CD4-positive, alpha-beta memory T cell (primary cell): ENCODE measurements around the gene SLC6A1. TPM values are rescaled to one million over a fixed set of nuclear protein-coding genes. Genes with fewer than 3 reads are reported as not detected.
"Not testable (repeated sequence)": the region's sequence is repeated elsewhere in the genome, so short reads cannot be mapped to it uniquely, and the experiment has no call there.

Source experiments
- CTCF ChIA-PET: fragments of 350-600 bp; sonication (Branson Sonifier 250); formaldehyde crosslinking; loops from one replicate; lab custom pipeline; 2021; ENCODE audit warnings: inconsistent platforms; ENCODE audit not compliant: partially characterized antibody; lab: Charles Lee
- POLR2A ChIA-PET: fragments of 350-600 bp; sonication (Branson Sonifier 250); formaldehyde crosslinking; loops from one replicate; lab custom pipeline; 2021; ENCODE audit not compliant: partially characterized antibody; lab: Charles Lee
- DNase-seq, 5 donors: peaks; one replicate each; pipeline versions ENCODE4 v3.0.0 to v3.0.0-alpha.2; 2020 to 2022; ENCODE audit warnings: mixed read lengths in 1 of 5
- H3K27ac ChIP-seq: one replicate; pipeline ENCODE4 v1.7.0; 2013; ENCODE audit warnings: low read depth, low read length
- H3K27me3 ChIP-seq: 2 replicates; pipeline ENCODE4 v1.7.0; 2013; ENCODE audit warnings: mild to moderate bottlenecking, low read length, moderate library complexity; ENCODE audit not compliant: insufficient read depth
- H3K36me3 ChIP-seq: 2 replicates; pipeline ENCODE4 v1.7.0; 2013; ENCODE audit warnings: mild to moderate bottlenecking, low read length, moderate library complexity; ENCODE audit not compliant: insufficient read depth
- H3K4me1 ChIP-seq: 2 replicates; pipeline ENCODE4 v1.7.0; 2013; ENCODE audit warnings: mild to moderate bottlenecking, low read length, moderate library complexity; ENCODE audit not compliant: insufficient read depth
- H3K4me3 ChIP-seq, 2 donors: one replicate each; pipeline ENCODE4 v1.7.0; 2013; ENCODE audit warnings: low read length in 2 of 2, mild to moderate bottlenecking in 1 of 2
- H3K9me3 ChIP-seq, 2 donors: one replicate each; pipeline ENCODE4 v1.7.0; 2013; ENCODE audit warnings: low read length in 2 of 2, control low read depth in 1 of 2; ENCODE audit not compliant: control insufficient read depth in 1 of 2
- H3K27ac Mint-ChIP-seq, 7 donors: one replicate each; pipeline ENCODE4 v1.8.0; 2020 to 2021; ENCODE audit warnings: mixed read lengths in 7 of 7, mild to moderate bottlenecking in 6 of 7, inconsistent platforms in 3 of 7, moderate library complexity in 3 of 7
- H3K27me3 Mint-ChIP-seq, 2 donors: one replicate each; pipeline ENCODE4 v1.8.0; 2020 to 2021; ENCODE audit warnings: mixed read lengths in 2 of 2
- H3K36me3 Mint-ChIP-seq, 2 donors: one replicate each; pipeline ENCODE4 v1.8.0; 2020 to 2021; ENCODE audit warnings: mixed read lengths in 2 of 2, inconsistent platforms in 1 of 2, mild to moderate bottlenecking in 1 of 2
- H3K4me1 Mint-ChIP-seq, 4 donors: one replicate each; pipeline ENCODE4 v1.8.0; 2020 to 2021; ENCODE audit warnings: mixed read lengths in 4 of 4, mild to moderate bottlenecking in 1 of 4
- H3K4me3 Mint-ChIP-seq, 8 donors: one replicate each; pipeline ENCODE4 v1.8.0; 2020 to 2021; ENCODE audit warnings: mixed read lengths in 8 of 8, mild to moderate bottlenecking in 7 of 8, moderate library complexity in 6 of 8, inconsistent platforms in 3 of 8
- H3K9me3 Mint-ChIP-seq, 8 donors: one replicate each; pipeline ENCODE4 v1.8.0; 2020 to 2021; ENCODE audit warnings: mixed read lengths in 8 of 8, mild to moderate bottlenecking in 5 of 8, inconsistent platforms in 3 of 8, moderate library complexity in 1 of 8
- intact Hi-C: fragments of 100-400 bp; cut with micrococcal nuclease; formaldehyde crosslinking; loops from one replicate; pipeline ENCODE4 v1.15.1; 2023
- polyA plus RNA-seq, 2 donors: library from polyadenylated mRNA; unstranded; fragments of 300-500 nt; fragmentation: Illumina TruSeq; gene quantifications; one replicate each; pipeline ENCODE4 v1.2.3, GENCODE V29; 2021
- total RNA-seq, 2 experiments: library from RNA; stranded (reverse); gene quantifications; one replicate each; pipeline ENCODE4 v1.2.3, GENCODE V29; 2021

SLC6A1 gene
- total and polyA plus RNA-seq, 4 experiments from 2014 or later: not detected

GRCh38 chr3:11062704-11063103 lies 70.2 kb downstream of the SLC6A1 start:
- H3K36me3 Mint-ChIP-seq: no peaks in the 10 kb centered on the region
- peaks cover 8 to 9% of the 10 kb centered on the region in 2 donors for H3K27me3 Mint-ChIP-seq
- Histone ChIP-seq H3K9me3 (no peaks in the 10 kb centered on the region), H3K36me3 (no peaks in the 10 kb centered on the region), H3K4me3 (no peak overlapping the region), H3K4me1 (no peaks in the 10 kb centered on the region), H3K27ac (no peak overlapping the region), H3K27me3 (peaks cover 4% of the 10 kb centered on the region)
- intact Hi-C loops: no loop called here
- no peak overlapping the region for H3K4me3 Mint-ChIP-seq
- H3K9me3 Mint-ChIP-seq: peaks cover 0 to 13% (median 5%) of the 10 kb centered on the region in 8 donors
- H3K27ac Mint-ChIP-seq: no peak overlapping the region
- POLR2A ChIA-PET: no interaction called here
- H3K4me1 Mint-ChIP-seq: peaks cover 0 to 5% (median 3%) of the 10 kb centered on the region in 4 donors
- DNase-seq: no peak
- CTCF ChIA-PET: no interaction called here

- Histone ChIP-seq H3K4me3 (no peak overlapping the region), H3K27ac (no peak overlapping the region), H3K4me1 (no peaks in the 10 kb centered on the region), H3K27me3 (no peaks in the 10 kb centered on the region), H3K9me3 (no peaks in the 10 kb centered on the region), H3K36me3 (no peaks in the 10 kb centered on the region)
- POLR2A ChIA-PET: no interaction called here
- no peaks in the 10 kb centered on the region for H3K36me3 Mint-ChIP-seq
- H3K4me1 Mint-ChIP-seq: no peaks in the 10 kb centered on the region
- H3K27ac Mint-ChIP-seq: no peak overlapping the region
- H3K9me3 Mint-ChIP-seq: peaks cover 0 to 4% (median 2%) of the 10 kb centered on the region in 8 donors
- no peak overlapping the region for H3K4me3 Mint-ChIP-seq
- DNase-seq: no peak
- intact Hi-C loops: no loop called here
- CTCF ChIA-PET: no interaction called here
- peaks cover 6 to 15% of the 10 kb centered on the region in 2 donors for H3K27me3 Mint-ChIP-seq
Observed at GRCh38 chr3:11071096-11071755, 78.7 kb downstream of the SLC6A1 start.

- H3K27me3 ChIP-seq: no peaks in the 10 kb centered on the region
- H3K4me1 ChIP-seq: no peaks in the 10 kb centered on the region
- ChIA-PET CTCF (no interaction called here), POLR2A (no interaction called here)
- DNase-seq: no peak
- H3K4me1 Mint-ChIP-seq: no peaks in the 10 kb centered on the region
- H3K27ac Mint-ChIP-seq: no peak overlapping the region
- no peaks in the 10 kb centered on the region for H3K36me3 ChIP-seq
- H3K27ac ChIP-seq: no peak overlapping the region
- peaks cover 0 to 4% (median 3%) of the 10 kb centered on the region in 8 donors for H3K9me3 Mint-ChIP-seq
- H3K4me3 ChIP-seq: no peak overlapping the region
- peaks cover 6 to 18% of the 10 kb centered on the region in 2 donors for H3K27me3 Mint-ChIP-seq
- H3K4me3 Mint-ChIP-seq: no peak overlapping the region
- intact Hi-C loops: no loop called here
- H3K36me3 Mint-ChIP-seq: no peaks in the 10 kb centered on the region
- H3K9me3 ChIP-seq: no peaks in the 10 kb centered on the region
Observed at GRCh38 chr3:11072631-11073030, 80.1 kb downstream of the SLC6A1 start.

- DNase-seq: no peak
- Mint-ChIP-seq H3K4me3 (no peak overlapping the region), H3K9me3 (peaks cover 0 to 4% (median 3%) of the 10 kb centered on the region in 8 donors), H3K27ac (no peak overlapping the region), H3K27me3 (peaks cover 4 to 16% of the 10 kb centered on the region in 2 donors), H3K36me3 (no peaks in the 10 kb centered on the region), H3K4me1 (no peaks in the 10 kb centered on the region)
- H3K27me3 ChIP-seq: no peaks in the 10 kb centered on the region
- H3K9me3 ChIP-seq: no peaks in the 10 kb centered on the region
- H3K27ac ChIP-seq: no peak overlapping the region
- no peaks in the 10 kb centered on the region for H3K4me1 ChIP-seq
- no peak overlapping the region for H3K4me3 ChIP-seq
- intact Hi-C loops: no loop called here
- H3K36me3 ChIP-seq: no peaks in the 10 kb centered on the region
- CTCF ChIA-PET: interaction anchor here (1.6 kb wide), 1 partner anchor 14 kb away, joined by 7 read pairs; no protein-coding TSS in a partner anchor
- POLR2A ChIA-PET: no interaction called here
Observed at GRCh38 chr3:11074011-11074410, 81.5 kb downstream of the SLC6A1 start.

- Histone ChIP-seq H3K4me1 (no peaks in the 10 kb centered on the region), H3K9me3 (no peaks in the 10 kb centered on the region), H3K27ac (no peak overlapping the region), H3K27me3 (no peaks in the 10 kb centered on the region), H3K36me3 (no peaks in the 10 kb centered on the region), H3K4me3 (no peak overlapping the region)
- CTCF ChIA-PET: interaction anchor here (1.6 kb wide), 1 partner anchor 14 kb away, joined by 7 read pairs; no protein-coding TSS in a partner anchor
- Mint-ChIP-seq H3K27me3 (peaks cover 4 to 16% of the 10 kb centered on the region in 2 donors), H3K27ac (no peak overlapping the region), H3K4me1 (no peaks in the 10 kb centered on the region), H3K36me3 (no peaks in the 10 kb centered on the region), H3K9me3 (peaks cover 0 to 4% (median 3%) of the 10 kb centered on the region in 8 donors), H3K4me3 (no peak overlapping the region)
- POLR2A ChIA-PET: no interaction called here
- DNase-seq: no peak
- intact Hi-C loops: no loop called here
Observed at GRCh38 chr3:11074451-11074850, 81.9 kb downstream of the SLC6A1 start.

- intact Hi-C loops, H3K27ac ChIP-seq, H3K4me3 Mint-ChIP-seq, H3K36me3 ChIP-seq, POLR2A ChIA-PET, H3K4me1 Mint-ChIP-seq, H3K27ac Mint-ChIP-seq, H3K4me3 ChIP-seq, DNase-seq, H3K4me1 ChIP-seq, H3K9me3 Mint-ChIP-seq, H3K36me3 Mint-ChIP-seq, H3K27me3 ChIP-seq, H3K9me3 ChIP-seq: not testable (repeated sequence)
- CTCF ChIA-PET: interaction anchor here (0.8 to 1.6 kb wide), 2 partner anchors 15 to 22 kb away, joined by 3 to 7 read pairs; no protein-coding TSS in a partner anchor
- peaks cover 4 to 15% of the 10 kb centered on the region in 2 donors for H3K27me3 Mint-ChIP-seq
Observed at GRCh38 chr3:11075122-11075521, 82.6 kb downstream of the SLC6A1 start.

- CTCF ChIA-PET: no interaction called here
- Mint-ChIP-seq H3K36me3 (no peaks in the 10 kb centered on the region), H3K27ac (no peak overlapping the region), H3K9me3 (peaks cover 0 to 4% (median 3%) of the 10 kb centered on the region in 8 donors), H3K4me1 (no peaks in the 10 kb centered on the region), H3K4me3 (no peak overlapping the region), H3K27me3 (peaks cover 4 to 15% of the 10 kb centered on the region in 2 donors)
- no peaks in the 10 kb centered on the region for H3K4me1 ChIP-seq
- POLR2A ChIA-PET: no interaction called here
- no peak for DNase-seq
- no peaks in the 10 kb centered on the region for H3K36me3 ChIP-seq
- intact Hi-C loops: no loop called here
- H3K27ac ChIP-seq: no peak overlapping the region
- no peaks in the 10 kb centered on the region for H3K9me3 ChIP-seq
- H3K27me3 ChIP-seq: no peaks in the 10 kb centered on the region
- no peak overlapping the region for H3K4me3 ChIP-seq
Observed at GRCh38 chr3:11076711-11077110, 84.2 kb downstream of the SLC6A1 start.
